ENCODE results near the gene SLCO3A1. TPM values are rescaled to one million over a fixed set of nuclear protein-coding genes. Genes with fewer than 3 reads are reported as not detected.

SLCO3A1 gene
- total and polyA plus RNA-seq, 2 donors (not counting 1 experiment from before 2014, with no cell fraction given): 8.1 to 16.8 TPM

DNA sequence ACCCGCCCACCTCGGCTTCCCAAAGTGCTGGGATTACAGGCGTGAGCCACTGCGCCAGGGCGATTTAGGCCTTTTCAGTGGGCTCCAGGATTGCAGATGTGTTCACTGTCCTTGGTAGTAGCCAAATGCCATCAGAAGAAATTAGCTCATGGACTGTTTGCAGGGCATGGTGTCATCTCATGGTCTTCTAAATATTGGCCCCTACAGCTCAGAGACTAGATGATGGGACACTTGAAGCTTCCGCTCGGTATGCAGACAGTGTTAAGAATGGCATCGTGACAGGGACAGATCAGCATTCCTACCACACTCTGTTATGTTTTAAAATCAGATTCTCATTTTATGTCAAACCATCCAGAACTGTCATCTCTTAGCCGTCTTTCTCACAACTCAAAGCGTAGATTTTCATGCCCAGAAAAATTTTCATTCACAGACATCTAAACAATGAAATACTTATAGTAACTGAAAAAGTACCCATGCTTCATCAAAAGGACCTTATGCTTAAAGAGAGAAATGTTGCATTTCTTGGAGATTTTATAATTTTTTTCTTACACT is 24.9 kb downstream of the SLCO3A1 start:
- Histone ChIP-seq H3K9ac (ENCODE audit: insufficient read depth, low read length) (no peak overlapping the region), H3K4me3 (replicated peaks in 1 of 4; ENCODE audit: control extremely low read depth in 1 of 4, insufficient read depth in 1 of 4, low read depth in 3 of 4, low read length in 4 of 4) (no peak overlapping the region), H4K20me1 (ENCODE audit: control insufficient read depth, extremely low read depth, insufficient read depth, low read length) (no peaks in the 10 kb centered on the region), H3K9me3 (ENCODE audit: control insufficient read depth, insufficient read depth, low read depth, low read length) (no peaks in the 10 kb centered on the region), H2AFZ (ENCODE audit: low read length) (no peak overlapping the region), H3K4me1 (ENCODE audit: control insufficient read depth, extremely low read depth, insufficient read depth, low read length) (peaks cover 3% of the 10 kb centered on the region), H3K27me3 (ENCODE audit: control insufficient read depth, insufficient read depth, low read length) (no peaks in the 10 kb centered on the region), H3K36me3 (ENCODE audit: control insufficient read depth, insufficient read depth, low read length) (no peaks in the 10 kb centered on the region), H3K4me2 (ENCODE audit: extremely low read depth, insufficient read depth, low read length) (no peak overlapping the region), H3K27ac (ENCODE audit: insufficient read depth, low read length) (no peak overlapping the region), H3K79me2 (ENCODE audit: control insufficient read depth, insufficient read depth, low read length) (no peaks in the 10 kb centered on the region)
- no peak for TF ChIP-seq EZH2 (IDR thresholded peaks at IDR 0.05; ENCODE audit: low read length, missing control alignments)
- TF ChIP-seq, protein P1, sequence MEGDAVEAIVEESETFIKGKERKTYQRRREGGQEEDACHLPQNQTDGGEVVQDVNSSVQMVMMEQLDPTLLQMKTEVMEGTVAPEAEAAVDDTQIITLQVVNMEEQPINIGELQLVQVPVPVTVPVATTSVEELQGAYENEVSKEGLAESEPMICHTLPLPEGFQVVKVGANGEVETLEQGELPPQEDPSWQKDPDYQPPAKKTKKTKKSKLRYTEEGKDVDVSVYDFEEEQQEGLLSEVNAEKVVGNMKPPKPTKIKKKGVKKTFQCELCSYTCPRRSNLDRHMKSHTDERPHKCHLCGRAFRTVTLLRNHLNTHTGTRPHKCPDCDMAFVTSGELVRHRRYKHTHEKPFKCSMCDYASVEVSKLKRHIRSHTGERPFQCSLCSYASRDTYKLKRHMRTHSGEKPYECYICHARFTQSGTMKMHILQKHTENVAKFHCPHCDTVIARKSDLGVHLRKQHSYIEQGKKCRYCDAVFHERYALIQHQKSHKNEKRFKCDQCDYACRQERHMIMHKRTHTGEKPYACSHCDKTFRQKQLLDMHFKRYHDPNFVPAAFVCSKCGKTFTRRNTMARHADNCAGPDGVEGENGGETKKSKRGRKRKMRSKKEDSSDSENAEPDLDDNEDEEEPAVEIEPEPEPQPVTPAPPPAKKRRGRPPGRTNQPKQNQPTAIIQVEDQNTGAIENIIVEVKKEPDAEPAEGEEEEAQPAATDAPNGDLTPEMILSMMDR (conservative IDR thresholded peaks at IDR 0.05 in 1 of 2, IDR thresholded peaks at IDR 0.05 in 1 of 2; ENCODE audit: low read depth in 1 of 2, low read length in 2 of 2): no peak
- DNase-seq (ENCODE audit: low read depth in 2 of 2): no peak

DNA sequence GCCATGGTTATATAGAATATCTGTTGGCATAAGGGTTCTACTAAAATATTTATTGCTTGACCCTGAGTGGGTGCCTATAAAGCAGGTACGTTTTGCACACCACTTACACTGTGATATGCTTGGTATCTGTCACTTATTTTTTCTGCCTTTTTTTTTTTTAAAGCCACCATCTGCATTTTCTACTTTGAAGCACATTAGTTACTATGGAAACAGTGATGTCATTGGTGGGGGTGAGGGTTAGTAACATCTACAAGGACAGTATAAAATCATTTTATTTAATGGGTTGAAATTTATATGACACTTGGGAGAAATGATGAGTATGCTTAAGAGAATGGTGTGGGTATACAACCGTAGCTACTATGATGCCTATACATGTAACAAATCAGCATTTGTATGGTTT is 25.6 kb downstream of the SLCO3A1 start:
- Histone ChIP-seq H3K9ac (ENCODE audit: insufficient read depth, low read length) (no peak overlapping the region), H3K4me1 (ENCODE audit: control insufficient read depth, extremely low read depth, insufficient read depth, low read length) (peaks cover 7% of the 10 kb centered on the region), H4K20me1 (ENCODE audit: control insufficient read depth, extremely low read depth, insufficient read depth, low read length) (no peaks in the 10 kb centered on the region), H3K27me3 (ENCODE audit: control insufficient read depth, insufficient read depth, low read length) (no peaks in the 10 kb centered on the region), H3K36me3 (ENCODE audit: control insufficient read depth, insufficient read depth, low read length) (no peaks in the 10 kb centered on the region), H3K9me3 (ENCODE audit: control insufficient read depth, insufficient read depth, low read depth, low read length) (no peaks in the 10 kb centered on the region), H2AFZ (ENCODE audit: low read length) (no peak overlapping the region), H3K4me3 (replicated peaks in 1 of 4; ENCODE audit: control extremely low read depth in 1 of 4, insufficient read depth in 1 of 4, low read depth in 3 of 4, low read length in 4 of 4) (no peak overlapping the region), H3K79me2 (ENCODE audit: control insufficient read depth, insufficient read depth, low read length) (no peaks in the 10 kb centered on the region), H3K4me2 (ENCODE audit: extremely low read depth, insufficient read depth, low read length) (no peak overlapping the region), H3K27ac (ENCODE audit: insufficient read depth, low read length) (no peak overlapping the region)
- no peak for DNase-seq (ENCODE audit: low read depth in 2 of 2)
- TF ChIP-seq, protein P1 (conservative IDR thresholded peaks at IDR 0.05 in 1 of 2, IDR thresholded peaks at IDR 0.05 in 1 of 2; ENCODE audit: low read depth in 1 of 2, low read length in 2 of 2): no peak
- TF ChIP-seq EZH2 (IDR thresholded peaks at IDR 0.05; ENCODE audit: low read length, missing control alignments): no peak

DNA sequence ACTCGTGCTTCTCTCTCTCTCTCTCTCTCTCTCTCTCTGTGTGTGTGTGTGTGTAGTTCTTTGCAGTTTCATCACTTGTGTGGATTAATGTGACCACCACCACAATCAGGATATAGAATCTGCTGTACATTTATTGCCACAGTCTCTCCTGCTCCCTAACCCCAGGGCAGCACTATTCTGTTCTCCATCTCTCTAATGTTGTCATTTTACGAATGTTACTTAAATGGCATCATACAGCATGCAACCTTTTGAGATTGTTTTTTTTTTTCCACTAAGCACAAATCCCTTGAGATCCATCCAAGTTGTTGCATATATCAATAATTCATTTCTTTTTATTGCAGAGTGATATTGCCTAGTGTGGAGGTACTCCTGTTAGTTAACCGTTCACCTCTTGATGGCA is 26.9 kb downstream of the SLCO3A1 start:
- Histone ChIP-seq H3K79me2 (ENCODE audit: control insufficient read depth, insufficient read depth, low read length) (no peaks in the 10 kb centered on the region), H3K27ac (ENCODE audit: insufficient read depth, low read length) (no peak overlapping the region), H3K4me1 (ENCODE audit: control insufficient read depth, extremely low read depth, insufficient read depth, low read length) (peaks cover 12% of the 10 kb centered on the region), H3K9ac (ENCODE audit: insufficient read depth, low read length) (no peak overlapping the region), H3K4me2 (ENCODE audit: extremely low read depth, insufficient read depth, low read length) (no peak overlapping the region), H3K27me3 (ENCODE audit: control insufficient read depth, insufficient read depth, low read length) (no peaks in the 10 kb centered on the region), H3K4me3 (replicated peaks in 1 of 4; ENCODE audit: control extremely low read depth in 1 of 4, insufficient read depth in 1 of 4, low read depth in 3 of 4, low read length in 4 of 4) (no peak overlapping the region), H3K36me3 (ENCODE audit: control insufficient read depth, insufficient read depth, low read length) (no peaks in the 10 kb centered on the region), H2AFZ (ENCODE audit: low read length) (no peak overlapping the region), H4K20me1 (ENCODE audit: control insufficient read depth, extremely low read depth, insufficient read depth, low read length) (no peaks in the 10 kb centered on the region), H3K9me3 (ENCODE audit: control insufficient read depth, insufficient read depth, low read depth, low read length) (no peaks in the 10 kb centered on the region)
- no peak for DNase-seq (ENCODE audit: low read depth in 2 of 2)
- no peak for TF ChIP-seq EZH2 (IDR thresholded peaks at IDR 0.05; ENCODE audit: low read length, missing control alignments)
- TF ChIP-seq, protein P1 (conservative IDR thresholded peaks at IDR 0.05 in 1 of 2, IDR thresholded peaks at IDR 0.05 in 1 of 2; ENCODE audit: low read depth in 1 of 2, low read length in 2 of 2): no peak
